Loucy (cell line): ENCODE measurements around the gene L3HYPDH.

Source experiments
- H2AFZ ChIP-seq: fragments of 200-600 bp; sonication (generic); 2 replicates; pipeline ENCODE4 v1.6.0; 2016; ENCODE audit warnings: antibody characterized with exemption, mild to moderate bottlenecking, low read length, moderate library complexity
- H3F3A ChIP-seq: fragments of 200-600 bp; 2 replicates; pipeline ENCODE4 v1.6.0; 2016; ENCODE audit warnings: antibody characterized with exemption, low read depth, mild to moderate bottlenecking
- H3K27me3 ChIP-seq: fragments of 200-600 bp; sonication (generic); 2 replicates; pipeline ENCODE4 v1.6.1; 2014; ENCODE audit warnings: low read length, mild to moderate bottlenecking; ENCODE audit not compliant: insufficient read depth, poor library complexity, severe bottlenecking
- H3K36me3 ChIP-seq: fragments of 200-600 bp; sonication (generic); 2 replicates; pipeline ENCODE4 v1.6.1; 2016; ENCODE audit warnings: low read length; ENCODE audit not compliant: insufficient read depth
- H3K4me1 ChIP-seq: fragments of 200-600 bp; sonication (generic); 2 replicates; pipeline ENCODE4 v1.5.1; 2014; ENCODE audit warnings: low read length, mild to moderate bottlenecking; ENCODE audit not compliant: insufficient read depth, poor library complexity, severe bottlenecking
- H3K4me2 ChIP-seq: fragments of 200-600 bp; sonication (generic); 2 replicates; pipeline ENCODE4 v1.6.0; 2014; ENCODE audit warnings: antibody characterized with exemption, low read length, low read depth, mild to moderate bottlenecking; ENCODE audit not compliant: poor library complexity, severe bottlenecking
- H3K4me3 ChIP-seq: fragments of 200-600 bp; sonication (generic); 2 replicates; pipeline ENCODE4 v1.5.1; 2014; ENCODE audit warnings: low read length, mild to moderate bottlenecking, mixed read lengths; ENCODE audit not compliant: poor library complexity, severe bottlenecking
- H3K79me2 ChIP-seq: fragments of 200-600 bp; sonication (generic); 2 replicates; pipeline ENCODE4 v1.6.1; 2014; ENCODE audit warnings: low read length; ENCODE audit not compliant: insufficient read depth
- H3K9ac ChIP-seq: fragments of 200-600 bp; sonication (generic); 2 replicates; pipeline ENCODE4 v1.6.0; 2014; ENCODE audit warnings: mild to moderate bottlenecking, low read depth, low read length, moderate library complexity; ENCODE audit not compliant: poor library complexity, severe bottlenecking
- H3K9me2 ChIP-seq: fragments of 200-600 bp; sonication (generic); replicated peaks from 2 replicates; pipeline ENCODE4 v1.6.1; 2016; ENCODE audit warnings: low read depth, low read length, mixed read lengths
- H3K9me3 ChIP-seq: fragments of 200-600 bp; sonication (generic); 2 replicates; pipeline ENCODE4 v1.6.1; 2014; ENCODE audit warnings: mild to moderate bottlenecking, antibody characterized with exemption, low read length, low read depth; ENCODE audit not compliant: insufficient read depth
- H4K20me1 ChIP-seq: fragments of 200-600 bp; sonication (generic); 2 replicates; pipeline ENCODE4 v1.6.0; 2014; ENCODE audit warnings: antibody characterized with exemption, low read length, mild to moderate bottlenecking; ENCODE audit not compliant: insufficient read depth, poor library complexity, severe bottlenecking
- EZH2phosphoT487 ChIP-seq: fragments of 200-600 bp; IDR thresholded peaks from 2 replicates; pipeline ENCODE4 v1.6.1; 2018; ENCODE audit warnings: antibody characterized with exemption, mild to moderate bottlenecking, moderate library complexity, borderline replicate concordance
- TF ChIP-seq, protein P1 (sequence below): fragments of 200-600 bp; sonication (generic); conservative IDR thresholded peaks from 2 replicates; pipeline ENCODE4 v1.5.1; 2014; ENCODE audit warnings: mild to moderate bottlenecking, antibody characterized with exemption, low read length

L3HYPDH gene

DNA sequence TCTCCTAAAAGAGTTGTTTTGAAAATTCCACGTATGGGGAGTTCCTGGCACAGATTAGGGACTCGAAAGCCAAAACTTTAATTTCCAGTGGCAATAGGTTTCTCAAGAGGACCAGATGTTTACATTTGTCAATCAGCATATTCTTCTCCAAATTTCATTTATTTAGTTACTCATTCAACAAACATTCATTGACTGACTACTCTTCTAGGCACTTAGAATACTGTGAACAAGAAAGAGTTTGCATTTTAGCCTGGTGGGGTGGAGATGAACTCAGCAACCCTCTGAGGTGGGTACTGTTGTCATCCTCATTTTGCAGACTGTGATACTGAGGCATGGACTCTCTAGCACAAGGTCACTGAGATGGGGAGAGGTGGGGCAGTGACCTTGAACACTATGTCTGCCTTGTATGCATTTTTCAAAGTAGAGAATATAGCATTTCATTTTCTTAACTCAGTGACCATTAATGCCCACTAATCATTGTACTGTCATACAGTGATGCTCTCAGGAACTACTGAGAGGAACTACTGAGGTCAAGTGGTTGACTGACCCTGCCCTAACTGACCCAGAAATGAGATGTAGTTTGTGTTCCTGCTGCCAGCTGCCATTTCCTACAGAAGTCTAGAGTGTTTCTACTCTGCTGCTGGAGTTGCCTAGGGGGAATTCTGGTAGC, 2.2 kb downstream of the L3HYPDH start:
- no peaks in the 10 kb centered on the region for H3K9me3 ChIP-seq
- no peaks in the 10 kb centered on the region for H3K36me3 ChIP-seq
- no peaks in the 10 kb centered on the region for H3F3A ChIP-seq
- H3K79me2 ChIP-seq: peaks cover 37% of the 10 kb centered on the region
- no peak overlapping the region for H2AFZ ChIP-seq
- peak overlapping the region; percentile 88 for H3K4me3 ChIP-seq
- H3K9ac ChIP-seq: peak overlapping the region; percentile 89
- no peaks in the 10 kb centered on the region for H3K9me2 ChIP-seq
- H4K20me1 ChIP-seq: peaks cover 17% of the 10 kb centered on the region
- H3K4me1 ChIP-seq: peaks cover 41% of the 10 kb centered on the region
- no peaks in the 10 kb centered on the region for H3K27me3 ChIP-seq
- H3K4me2 ChIP-seq: peak overlapping the region; percentile 92
- TF ChIP-seq, protein P1, sequence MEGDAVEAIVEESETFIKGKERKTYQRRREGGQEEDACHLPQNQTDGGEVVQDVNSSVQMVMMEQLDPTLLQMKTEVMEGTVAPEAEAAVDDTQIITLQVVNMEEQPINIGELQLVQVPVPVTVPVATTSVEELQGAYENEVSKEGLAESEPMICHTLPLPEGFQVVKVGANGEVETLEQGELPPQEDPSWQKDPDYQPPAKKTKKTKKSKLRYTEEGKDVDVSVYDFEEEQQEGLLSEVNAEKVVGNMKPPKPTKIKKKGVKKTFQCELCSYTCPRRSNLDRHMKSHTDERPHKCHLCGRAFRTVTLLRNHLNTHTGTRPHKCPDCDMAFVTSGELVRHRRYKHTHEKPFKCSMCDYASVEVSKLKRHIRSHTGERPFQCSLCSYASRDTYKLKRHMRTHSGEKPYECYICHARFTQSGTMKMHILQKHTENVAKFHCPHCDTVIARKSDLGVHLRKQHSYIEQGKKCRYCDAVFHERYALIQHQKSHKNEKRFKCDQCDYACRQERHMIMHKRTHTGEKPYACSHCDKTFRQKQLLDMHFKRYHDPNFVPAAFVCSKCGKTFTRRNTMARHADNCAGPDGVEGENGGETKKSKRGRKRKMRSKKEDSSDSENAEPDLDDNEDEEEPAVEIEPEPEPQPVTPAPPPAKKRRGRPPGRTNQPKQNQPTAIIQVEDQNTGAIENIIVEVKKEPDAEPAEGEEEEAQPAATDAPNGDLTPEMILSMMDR: no peak
- no peak for TF ChIP-seq EZH2phosphoT487

DNA sequence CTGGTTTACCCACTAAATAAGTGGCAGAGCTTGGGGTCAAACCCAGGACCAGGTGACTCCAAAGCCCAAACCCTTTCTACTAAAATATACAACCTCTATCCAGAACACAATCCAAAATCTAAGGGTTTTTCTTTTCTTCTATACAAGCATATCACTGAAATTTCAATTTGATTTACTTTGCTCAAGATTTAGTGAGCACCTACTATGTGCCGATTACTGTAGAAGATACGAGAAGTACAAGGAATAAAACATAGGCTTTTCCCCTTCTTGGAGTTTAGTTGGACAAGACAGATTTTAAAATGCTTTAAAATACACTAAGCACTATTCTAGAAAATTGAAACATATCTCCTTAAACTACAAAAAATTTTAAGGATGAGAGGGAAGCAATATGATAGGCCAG, 2.8 kb downstream of the L3HYPDH start:
- TF ChIP-seq, protein P1: no peak
- no peak for TF ChIP-seq EZH2phosphoT487
- Histone ChIP-seq H3K9me3 (no peaks in the 10 kb centered on the region), H3K36me3 (no peaks in the 10 kb centered on the region), H3F3A (no peaks in the 10 kb centered on the region), H3K9ac (no peak overlapping the region), H2AFZ (no peak overlapping the region), H3K4me1 (peaks cover 41% of the 10 kb centered on the region), H3K27me3 (no peaks in the 10 kb centered on the region), H3K9me2 (no peaks in the 10 kb centered on the region), H3K79me2 (peaks cover 34% of the 10 kb centered on the region), H4K20me1 (peaks cover 15% of the 10 kb centered on the region), H3K4me2 (peak overlapping the region; percentile 92), H3K4me3 (peak overlapping the region; percentile 88)

DNA sequence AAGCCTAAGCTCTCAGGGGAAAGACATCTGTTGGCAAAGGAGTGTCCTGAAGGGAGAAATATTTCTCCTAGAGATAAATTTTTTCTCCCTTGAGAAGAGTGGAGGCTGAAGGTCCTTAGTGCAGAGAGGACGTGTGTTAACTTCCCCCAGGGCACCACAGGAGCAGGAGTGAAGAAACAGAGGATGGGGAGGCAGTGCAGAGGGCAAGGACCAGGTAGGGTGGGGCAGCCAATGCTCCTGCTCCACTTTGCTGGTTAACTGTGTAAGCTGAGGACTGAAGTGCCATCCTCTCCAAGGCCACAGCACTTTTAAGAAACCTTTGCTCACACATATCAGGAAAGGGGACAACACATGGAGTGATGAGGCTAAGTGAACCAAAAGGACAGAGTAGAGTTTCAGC, 4.0 kb downstream of the L3HYPDH start:
- Histone ChIP-seq H3K9me3 (no peaks in the 10 kb centered on the region), H3K9me2 (no peaks in the 10 kb centered on the region), H4K20me1 (peaks cover 13% of the 10 kb centered on the region), H3K4me2 (peak overlapping the region; percentile 92), H3K4me3 (peak overlapping the region; percentile 88), H3K4me1 (peaks cover 38% of the 10 kb centered on the region), H3K27me3 (no peaks in the 10 kb centered on the region), H3K9ac (no peak overlapping the region), H3K36me3 (no peaks in the 10 kb centered on the region), H3F3A (no peaks in the 10 kb centered on the region), H3K79me2 (peaks cover 21% of the 10 kb centered on the region), H2AFZ (no peak overlapping the region)
- no peak for TF ChIP-seq EZH2phosphoT487
- TF ChIP-seq, protein P1: no peak
